Keratinocyte (primary cell): ENCODE results near the gene UBAC2. TPM values are rescaled to one million over a fixed set of nuclear protein-coding genes. Genes with fewer than 3 reads are reported as not detected.

Source experiments
- DNase-seq: peaks from one replicate; pipeline ENCODE4 v3.0.0-alpha.2; 2011; ENCODE audit warnings: low read depth, missing footprints, low spot score
- FAIRE-seq: peaks from 2 replicates; lab custom pipeline; 2011; peaks lifted over from hg19 to GRCh38; lab: Jason Lieb, UNC
- H2AFZ ChIP-seq: 2 replicates; pipeline ENCODE4 v1.6.0; 2012; ENCODE audit warnings: low read length, control low read depth, inconsistent platforms; ENCODE audit not compliant: control insufficient read depth
- H3K27ac ChIP-seq: 2 replicates; pipeline ENCODE4 v1.5.1; 2011; ENCODE audit warnings: low read length; ENCODE audit not compliant: control insufficient read depth, insufficient read depth
- H3K27me3 ChIP-seq: 3 replicates; pipeline ENCODE4 v1.6.0; 2011; ENCODE audit warnings: low read length; ENCODE audit not compliant: control insufficient read depth, insufficient read depth; ENCODE audit errors: extremely low read depth
- H3K36me3 ChIP-seq, 2 experiments: 2 replicates in 1 of 2; 3 replicates in 1 of 2; pipeline ENCODE4 v1.5.1; 2011; ENCODE audit warnings: low read length in 2 of 2, mild to moderate bottlenecking in 1 of 2; ENCODE audit not compliant: control insufficient read depth in 2 of 2, insufficient read depth in 2 of 2; ENCODE audit errors: extremely low read depth in 1 of 2
- H3K4me1 ChIP-seq: 3 replicates; pipeline ENCODE4 v1.5.1; 2011; ENCODE audit warnings: low read length; ENCODE audit not compliant: control insufficient read depth, insufficient read depth; ENCODE audit errors: extremely low read depth
- H3K4me2 ChIP-seq: 3 replicates; pipeline ENCODE4 v1.6.0; 2011; ENCODE audit warnings: low read depth, low read length; ENCODE audit not compliant: control insufficient read depth, insufficient read depth; ENCODE audit errors: extremely low read depth
- H3K4me3 ChIP-seq, 3 experiments: fragments of 200-600 bp in 1 of 3; sonication (generic) in 1 of 3; 2 replicates in 2 of 3; 3 replicates in 1 of 3; pipeline ENCODE4 v1.5.1; 2011 to 2016; ENCODE audit warnings: low read length in 3 of 3, mild to moderate bottlenecking in 3 of 3, control low read depth in 2 of 3, inconsistent platforms in 1 of 3, low read depth in 1 of 3, mixed read lengths in 1 of 3, mixed run types in 1 of 3, moderate library complexity in 1 of 3; ENCODE audit not compliant: control insufficient read depth in 2 of 3, insufficient read depth in 2 of 3; ENCODE audit errors: extremely low read depth in 1 of 3
- H3K79me2 ChIP-seq: 2 replicates; pipeline ENCODE4 v1.6.0; 2012; ENCODE audit warnings: low read length; ENCODE audit not compliant: control insufficient read depth, insufficient read depth
- H3K9ac ChIP-seq: 3 replicates; pipeline ENCODE4 v1.6.0; 2011; ENCODE audit warnings: low read length; ENCODE audit not compliant: control insufficient read depth, insufficient read depth; ENCODE audit errors: extremely low read depth
- H3K9me1 ChIP-seq: 3 replicates; pipeline ENCODE4 v1.6.0; 2011; ENCODE audit warnings: low read length; ENCODE audit not compliant: control insufficient read depth, insufficient read depth; ENCODE audit errors: extremely low read depth
- H3K9me3 ChIP-seq: 2 replicates; pipeline ENCODE4 v1.5.1; 2012; ENCODE audit warnings: low read depth, low read length; ENCODE audit not compliant: control insufficient read depth
- H4K20me1 ChIP-seq: 3 replicates; pipeline ENCODE4 v1.6.0; 2011; ENCODE audit warnings: low read length; ENCODE audit not compliant: control insufficient read depth, insufficient read depth; ENCODE audit errors: extremely low read depth
- EZH2 ChIP-seq: IDR thresholded peaks from one replicate; pipeline ENCODE4 v1.6.1; 2012; ENCODE audit warnings: inconsistent platforms, mild to moderate bottlenecking, low read length, moderate library complexity
- dilution Hi-C: fragments of 300-500 bp; cut with MboI; formaldehyde crosslinking; loops from one replicate; pipeline ENCODE4 v1.7.0; 2020; ENCODE audit warnings: low sequenced_read_pairs; ENCODE audit not compliant: extremely low pct_ligation_motif_present
- polyA plus RNA-seq, 5 experiments: library from polyadenylated mRNA; depleted of rRNA in 3 of 5; stranded (reverse) in 3 of 5; stranded (forward) in 1 of 5; unstranded in 1 of 5; fragments of >200 nt; gene quantifications; 1 replicate in 1 of 5; 2 replicates in 3 of 5; 3 replicates in 1 of 5; pipeline versions ENCODE4 v1.2.1 to v1.2.3, GENCODE V29; 2011 to 2012; ENCODE audit warnings: missing spikeins in 2 of 5, low read depth in 1 of 5, low replicate concordance in 1 of 5
- TF ChIP-seq, protein P1 (sequence below), 3 experiments: IDR thresholded peaks in 1 of 3; conservative IDR thresholded peaks in 1 of 3; optimal IDR thresholded peaks in 1 of 3; 2 replicates in 2 of 3; 3 replicates in 1 of 3; pipeline versions ENCODE3 to v1.5.1; 2011; ENCODE audit warnings: low read length in 3 of 3, mild to moderate bottlenecking in 3 of 3, moderate library complexity in 2 of 3, control low read depth in 1 of 3, inconsistent platforms in 1 of 3; ENCODE audit not compliant: insufficient read depth in 2 of 3; ENCODE audit errors: extremely low read depth in 1 of 3

The UBAC2 gene
- polyA plus RNA-seq, 1 donor (not counting 4 experiments of a cell fraction or from before 2014, with no cell fraction given) = 104 TPM

DNA sequence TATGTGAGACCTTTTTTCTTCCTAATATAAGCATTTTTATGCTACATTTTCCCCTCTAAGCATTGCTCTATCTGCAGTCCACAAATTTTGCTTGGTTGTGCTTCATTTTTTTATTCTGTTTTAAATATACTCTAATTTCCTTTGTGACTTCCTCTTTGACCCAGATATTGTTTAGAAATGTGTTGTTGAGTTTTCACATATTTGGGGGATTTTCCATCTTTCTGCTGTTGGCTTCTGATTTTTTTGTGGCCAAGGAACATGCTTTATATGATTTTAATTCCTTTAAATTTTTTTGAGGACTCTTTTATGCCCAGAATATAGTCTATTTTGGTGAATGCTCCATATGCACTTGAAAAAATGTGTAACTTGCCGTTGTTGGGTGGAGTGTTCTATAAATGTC is 22.9 kb downstream of the UBAC2 start:
- FAIRE-seq (no peak), DNase-seq (no peak)
- H4K20me1 ChIP-seq = no peaks in the 10 kb centered on the region
- peaks cover 80% of the 10 kb centered on the region for H3K79me2 ChIP-seq
- H3K36me3 ChIP-seq = peaks cover 2% of the 10 kb centered on the region in 2 experiments
- no peak overlapping the region for H3K9ac ChIP-seq
- no peak overlapping the region for H2AFZ ChIP-seq
- H3K4me2 ChIP-seq = no peak overlapping the region
- H3K27me3 ChIP-seq = no peaks in the 10 kb centered on the region
- peaks cover 40% of the 10 kb centered on the region for H3K4me1 ChIP-seq
- H3K27ac ChIP-seq = no peak overlapping the region
- no peaks in the 10 kb centered on the region for H3K9me3 ChIP-seq
- no peaks in the 10 kb centered on the region for H3K9me1 ChIP-seq
- H3K4me3 ChIP-seq = no peak overlapping the region
- TF ChIP-seq, protein P1, sequence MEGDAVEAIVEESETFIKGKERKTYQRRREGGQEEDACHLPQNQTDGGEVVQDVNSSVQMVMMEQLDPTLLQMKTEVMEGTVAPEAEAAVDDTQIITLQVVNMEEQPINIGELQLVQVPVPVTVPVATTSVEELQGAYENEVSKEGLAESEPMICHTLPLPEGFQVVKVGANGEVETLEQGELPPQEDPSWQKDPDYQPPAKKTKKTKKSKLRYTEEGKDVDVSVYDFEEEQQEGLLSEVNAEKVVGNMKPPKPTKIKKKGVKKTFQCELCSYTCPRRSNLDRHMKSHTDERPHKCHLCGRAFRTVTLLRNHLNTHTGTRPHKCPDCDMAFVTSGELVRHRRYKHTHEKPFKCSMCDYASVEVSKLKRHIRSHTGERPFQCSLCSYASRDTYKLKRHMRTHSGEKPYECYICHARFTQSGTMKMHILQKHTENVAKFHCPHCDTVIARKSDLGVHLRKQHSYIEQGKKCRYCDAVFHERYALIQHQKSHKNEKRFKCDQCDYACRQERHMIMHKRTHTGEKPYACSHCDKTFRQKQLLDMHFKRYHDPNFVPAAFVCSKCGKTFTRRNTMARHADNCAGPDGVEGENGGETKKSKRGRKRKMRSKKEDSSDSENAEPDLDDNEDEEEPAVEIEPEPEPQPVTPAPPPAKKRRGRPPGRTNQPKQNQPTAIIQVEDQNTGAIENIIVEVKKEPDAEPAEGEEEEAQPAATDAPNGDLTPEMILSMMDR (optimal IDR thresholded peaks at IDR 0.05 in 1 of 3, IDR thresholded peaks at IDR 0.05 in 1 of 3, conservative IDR thresholded peaks at IDR 0.05 in 1 of 3; ENCODE audit: extremely low read depth in 1 of 3, insufficient read depth in 2 of 3, low read length in 3 of 3) = no peak
- no peak for TF ChIP-seq EZH2
- dilution Hi-C loops = no loop called here

DNA sequence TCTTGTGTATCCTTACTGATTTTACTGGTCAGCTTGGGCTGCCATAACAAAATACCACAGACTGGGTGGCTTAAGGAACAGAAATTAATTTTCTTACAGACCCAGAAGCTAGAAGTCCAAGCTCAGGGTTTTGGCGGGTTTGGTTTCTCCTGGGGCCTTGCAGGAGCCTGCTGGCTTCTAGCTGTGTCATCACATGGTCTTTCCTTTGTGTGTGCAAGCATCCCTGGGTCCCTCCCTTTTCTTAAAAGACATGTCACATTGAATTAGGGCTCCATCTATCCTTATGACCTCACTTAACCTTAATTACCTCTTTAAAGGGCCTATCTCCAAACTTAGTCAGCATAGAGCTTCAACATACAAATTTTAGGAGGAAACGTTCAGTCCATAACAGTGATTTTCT is 23.4 kb downstream of the UBAC2 start:
- dilution Hi-C loops = no loop called here
- Histone ChIP-seq H3K4me2 (no peak overlapping the region), H3K9me1 (no peaks in the 10 kb centered on the region), H4K20me1 (peaks cover 2% of the 10 kb centered on the region), H2AFZ (no peak overlapping the region), H3K4me1 (peaks cover 40% of the 10 kb centered on the region), H3K27ac (no peak overlapping the region), H3K4me3 (no peak overlapping the region), H3K27me3 (no peaks in the 10 kb centered on the region), H3K79me2 (peaks cover 77% of the 10 kb centered on the region), H3K36me3 (peaks cover 2% of the 10 kb centered on the region in 2 experiments), H3K9me3 (no peaks in the 10 kb centered on the region), H3K9ac (no peak overlapping the region)
- no peak for FAIRE-seq
- no peak for DNase-seq
- TF ChIP-seq, protein P1 (optimal IDR thresholded peaks at IDR 0.05 in 1 of 3, IDR thresholded peaks at IDR 0.05 in 1 of 3, conservative IDR thresholded peaks at IDR 0.05 in 1 of 3; ENCODE audit: extremely low read depth in 1 of 3, insufficient read depth in 2 of 3, low read length in 3 of 3) = no peak
- TF ChIP-seq EZH2 = no peak
